Panc1 (cell line): Measurements from ENCODE around the gene ERC2. TPM values are rescaled to one million over a fixed set of nuclear protein-coding genes. Genes with fewer than 3 reads are reported as not detected.

Source experiments
- ATAC-seq: fragments of 200-7000 bp; cut with Tn5 transposase; 2 replicates; pipeline ENCODE4 v1.9.1; 2020; ENCODE audit warnings: mild to moderate bottlenecking, moderate library complexity
- BruUV-seq: library from RNA; stranded (reverse); fragments of 400-500 nt; replicated peaks from 2 replicates; lab custom pipeline; 2021; lab: Mats Ljungman, UMichigan
- CTCF ChIA-PET: fragments of 300-600 bp; sonication (Branson Sonifier 250); formaldehyde crosslinking; loops from one replicate; lab custom pipeline; 2022; ENCODE audit warnings: antibody characterized with exemption; lab: Charles Lee
- POLR2A ChIA-PET: fragments of 300-600 bp; sonication (Branson Sonifier 250); formaldehyde crosslinking; loops from one replicate; lab custom pipeline; 2022; ENCODE audit warnings: antibody characterized with exemption; lab: Charles Lee
- DNase-seq: peaks from one replicate; pipeline ENCODE4 v3.0.0-alpha.2; 2010; ENCODE audit warnings: low read depth, low spot score
- H3K27ac ChIP-seq: 2 replicates; pipeline ENCODE4 v1.5.1; 2011; ENCODE audit warnings: mild to moderate bottlenecking, low read length, inconsistent platforms
- H3K27me3 ChIP-seq: fragments of 200-500 bp; sonication (Bioruptor generic); 2 replicates; pipeline ENCODE4 v1.6.0; 2014; ENCODE audit warnings: low read length, inconsistent platforms; ENCODE audit not compliant: control insufficient read depth, insufficient read depth
- H3K36me3 ChIP-seq: fragments of 200-500 bp; sonication (Bioruptor generic); 2 replicates; pipeline ENCODE4 v1.5.1; 2014; ENCODE audit warnings: inconsistent platforms, mild to moderate bottlenecking, low read length, moderate library complexity; ENCODE audit not compliant: control insufficient read depth, insufficient read depth
- H3K4me1 ChIP-seq: 2 replicates; pipeline ENCODE4 v1.5.1; 2011; ENCODE audit warnings: inconsistent platforms, mild to moderate bottlenecking, low read length, moderate library complexity; ENCODE audit not compliant: control insufficient read depth, insufficient read depth
- H3K4me3 ChIP-seq, 2 experiments: 2 replicates each; pipeline ENCODE4 v1.5.1; 2011 to 2012; ENCODE audit warnings: low read depth in 2 of 2, low read length in 2 of 2, mild to moderate bottlenecking in 2 of 2, inconsistent platforms in 1 of 2, moderate library complexity in 1 of 2
- H3K9me3 ChIP-seq: fragments of 200-500 bp; sonication (Bioruptor generic); 2 replicates; pipeline ENCODE4 v1.5.1; 2014; ENCODE audit warnings: low read depth, mild to moderate bottlenecking, inconsistent platforms, low read length, moderate library complexity; ENCODE audit not compliant: control insufficient read depth, insufficient read depth
- POLR2AphosphoS5 ChIP-seq: IDR thresholded peaks from 2 replicates; pipeline ENCODE4 v1.6.1; 2012; ENCODE audit warnings: mild to moderate bottlenecking, low read depth, low read length, moderate library complexity
- SIN3A ChIP-seq: IDR thresholded peaks from 2 replicates; pipeline ENCODE4 v1.6.1; 2012; ENCODE audit warnings: low read depth, mild to moderate bottlenecking, low read length, moderate library complexity, borderline replicate concordance; ENCODE audit not compliant: insufficient read depth
- TCF7L2 ChIP-seq: IDR thresholded peaks from 2 replicates; pipeline ENCODE4 v1.6.1; 2011; ENCODE audit warnings: mild to moderate bottlenecking, low read depth, low read length, inconsistent platforms
- in situ Hi-C: cut with HindIII; loops from 2 replicates; pipeline ENCODE4 v1.10.0; 2016; ENCODE audit warnings: low sequenced_read_pairs, low pct_unique_long_range_greater_than_20kb
- intact Hi-C: fragments of 100-400 bp; cut with micrococcal nuclease; formaldehyde crosslinking; loops from one replicate; pipeline ENCODE4 v1.10.0; 2022; ENCODE audit not compliant: unreplicated experiment
- total RNA-seq: library from RNA; stranded (reverse); gene quantifications from one replicate; pipeline ENCODE4 v1.2.1, GENCODE V29; 2021; ENCODE audit not compliant: unreplicated experiment
- TF ChIP-seq, protein P1 (sequence below), 2 experiments: IDR thresholded peaks; 2 replicates each; pipeline ENCODE4 v1.6.1; 2011 to 2012; ENCODE audit warnings: low read depth in 2 of 2, control low read depth in 1 of 2, low read length in 1 of 2, mild to moderate bottlenecking in 1 of 2, moderate library complexity in 1 of 2; ENCODE audit not compliant: insufficient read depth in 1 of 2
- TF ChIP-seq, protein P2 (sequence below): fragments of 450-650 bp; IDR thresholded peaks from 2 replicates; pipeline ENCODE4 v1.5.1; 2017; ENCODE audit warnings: mild to moderate bottlenecking

ERC2 gene
- total RNA-seq, 1 experiment from 2014 or later: 0.33 TPM

DNA sequence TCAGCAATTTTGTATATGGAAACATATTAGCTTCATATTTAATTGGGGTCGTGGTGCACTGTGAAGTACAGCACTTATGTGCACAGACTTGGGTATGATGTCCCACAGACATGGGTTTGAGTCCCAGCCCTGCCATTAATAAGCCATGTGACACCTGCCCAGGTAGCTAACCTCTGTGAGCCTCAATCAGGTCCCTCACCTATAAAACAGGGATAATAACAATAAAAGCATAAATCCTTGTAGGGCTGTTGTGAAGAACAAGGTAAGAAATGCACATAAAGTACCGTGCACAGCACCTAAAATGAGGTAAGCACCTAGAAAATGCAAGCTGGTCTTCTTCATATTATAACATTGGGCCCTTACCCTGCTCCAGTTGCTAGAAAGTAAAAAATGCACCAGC lies 807.6 kb downstream of the ERC2 start:
- CTCF ChIA-PET: no interaction called here
- in situ Hi-C loops: no loop called here
- POLR2A ChIA-PET: no interaction called here

DNA sequence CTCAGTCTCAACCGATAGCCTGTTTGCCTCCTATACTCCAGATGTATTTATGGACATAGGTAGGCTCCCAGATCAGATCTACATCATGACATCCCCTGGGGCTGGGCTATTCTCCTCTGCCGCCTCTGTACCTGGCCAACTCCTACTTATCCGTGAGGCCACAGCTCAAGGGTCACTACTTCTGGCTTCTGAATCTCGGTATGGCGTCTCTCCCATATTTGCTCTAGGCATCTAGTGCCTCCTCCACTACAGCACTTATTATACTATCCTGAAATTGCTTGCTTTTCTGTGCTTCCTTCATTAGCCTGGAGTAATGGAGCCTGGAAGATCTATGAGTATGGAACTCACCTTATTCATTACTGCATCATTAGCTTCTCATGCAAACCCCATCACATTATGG lies 808.6 kb downstream of the ERC2 start:
- ChIA-PET POLR2A (no interaction called here), CTCF (no interaction called here)
- Histone ChIP-seq H3K27ac (no peak overlapping the region), H3K4me1 (no peaks in the 10 kb centered on the region), H3K4me3 (no peak overlapping the region), H3K36me3 (no peaks in the 10 kb centered on the region), H3K27me3 (no peaks in the 10 kb centered on the region; the same call in 1 of the 2 replicates), H3K9me3 (no peaks in the 10 kb centered on the region)
- BruUV-seq: no TSS peak
- ATAC-seq (no peak), DNase-seq (no peak)
- no peak for TF ChIP-seq SIN3A
- TF ChIP-seq, protein P1, sequence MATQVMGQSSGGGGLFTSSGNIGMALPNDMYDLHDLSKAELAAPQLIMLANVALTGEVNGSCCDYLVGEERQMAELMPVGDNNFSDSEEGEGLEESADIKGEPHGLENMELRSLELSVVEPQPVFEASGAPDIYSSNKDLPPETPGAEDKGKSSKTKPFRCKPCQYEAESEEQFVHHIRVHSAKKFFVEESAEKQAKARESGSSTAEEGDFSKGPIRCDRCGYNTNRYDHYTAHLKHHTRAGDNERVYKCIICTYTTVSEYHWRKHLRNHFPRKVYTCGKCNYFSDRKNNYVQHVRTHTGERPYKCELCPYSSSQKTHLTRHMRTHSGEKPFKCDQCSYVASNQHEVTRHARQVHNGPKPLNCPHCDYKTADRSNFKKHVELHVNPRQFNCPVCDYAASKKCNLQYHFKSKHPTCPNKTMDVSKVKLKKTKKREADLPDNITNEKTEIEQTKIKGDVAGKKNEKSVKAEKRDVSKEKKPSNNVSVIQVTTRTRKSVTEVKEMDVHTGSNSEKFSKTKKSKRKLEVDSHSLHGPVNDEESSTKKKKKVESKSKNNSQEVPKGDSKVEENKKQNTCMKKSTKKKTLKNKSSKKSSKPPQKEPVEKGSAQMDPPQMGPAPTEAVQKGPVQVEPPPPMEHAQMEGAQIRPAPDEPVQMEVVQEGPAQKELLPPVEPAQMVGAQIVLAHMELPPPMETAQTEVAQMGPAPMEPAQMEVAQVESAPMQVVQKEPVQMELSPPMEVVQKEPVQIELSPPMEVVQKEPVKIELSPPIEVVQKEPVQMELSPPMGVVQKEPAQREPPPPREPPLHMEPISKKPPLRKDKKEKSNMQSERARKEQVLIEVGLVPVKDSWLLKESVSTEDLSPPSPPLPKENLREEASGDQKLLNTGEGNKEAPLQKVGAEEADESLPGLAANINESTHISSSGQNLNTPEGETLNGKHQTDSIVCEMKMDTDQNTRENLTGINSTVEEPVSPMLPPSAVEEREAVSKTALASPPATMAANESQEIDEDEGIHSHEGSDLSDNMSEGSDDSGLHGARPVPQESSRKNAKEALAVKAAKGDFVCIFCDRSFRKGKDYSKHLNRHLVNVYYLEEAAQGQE (IDR thresholded peaks at IDR 0.05; ENCODE audit: insufficient read depth in 1 of 2, low read depth in 2 of 2, low read length in 1 of 2): no peak
- no peak for TF ChIP-seq POLR2AphosphoS5
- TF ChIP-seq, protein P2, sequence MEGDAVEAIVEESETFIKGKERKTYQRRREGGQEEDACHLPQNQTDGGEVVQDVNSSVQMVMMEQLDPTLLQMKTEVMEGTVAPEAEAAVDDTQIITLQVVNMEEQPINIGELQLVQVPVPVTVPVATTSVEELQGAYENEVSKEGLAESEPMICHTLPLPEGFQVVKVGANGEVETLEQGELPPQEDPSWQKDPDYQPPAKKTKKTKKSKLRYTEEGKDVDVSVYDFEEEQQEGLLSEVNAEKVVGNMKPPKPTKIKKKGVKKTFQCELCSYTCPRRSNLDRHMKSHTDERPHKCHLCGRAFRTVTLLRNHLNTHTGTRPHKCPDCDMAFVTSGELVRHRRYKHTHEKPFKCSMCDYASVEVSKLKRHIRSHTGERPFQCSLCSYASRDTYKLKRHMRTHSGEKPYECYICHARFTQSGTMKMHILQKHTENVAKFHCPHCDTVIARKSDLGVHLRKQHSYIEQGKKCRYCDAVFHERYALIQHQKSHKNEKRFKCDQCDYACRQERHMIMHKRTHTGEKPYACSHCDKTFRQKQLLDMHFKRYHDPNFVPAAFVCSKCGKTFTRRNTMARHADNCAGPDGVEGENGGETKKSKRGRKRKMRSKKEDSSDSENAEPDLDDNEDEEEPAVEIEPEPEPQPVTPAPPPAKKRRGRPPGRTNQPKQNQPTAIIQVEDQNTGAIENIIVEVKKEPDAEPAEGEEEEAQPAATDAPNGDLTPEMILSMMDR: no peak
- no peak for TF ChIP-seq TCF7L2
- intact Hi-C loops (no loop called here), in situ Hi-C loops (no loop called here)

More for the DNA sequence above, 807.6 kb downstream of the ERC2 start:
- TF ChIP-seq, protein P2: no peak
- Histone ChIP-seq H3K27me3 (no peaks in the 10 kb centered on the region; the same call in 1 of the 2 replicates), H3K36me3 (no peaks in the 10 kb centered on the region), H3K9me3 (no peaks in the 10 kb centered on the region), H3K27ac (no peak overlapping the region), H3K4me3 (no peak overlapping the region), H3K4me1 (no peaks in the 10 kb centered on the region)
- DNase-seq (no peak), ATAC-seq (no peak)
- no TSS peak for BruUV-seq
- intact Hi-C loops: no loop called here
